Measurements from ENCODE around the gene ARSG.

The ARSG gene

DNA sequence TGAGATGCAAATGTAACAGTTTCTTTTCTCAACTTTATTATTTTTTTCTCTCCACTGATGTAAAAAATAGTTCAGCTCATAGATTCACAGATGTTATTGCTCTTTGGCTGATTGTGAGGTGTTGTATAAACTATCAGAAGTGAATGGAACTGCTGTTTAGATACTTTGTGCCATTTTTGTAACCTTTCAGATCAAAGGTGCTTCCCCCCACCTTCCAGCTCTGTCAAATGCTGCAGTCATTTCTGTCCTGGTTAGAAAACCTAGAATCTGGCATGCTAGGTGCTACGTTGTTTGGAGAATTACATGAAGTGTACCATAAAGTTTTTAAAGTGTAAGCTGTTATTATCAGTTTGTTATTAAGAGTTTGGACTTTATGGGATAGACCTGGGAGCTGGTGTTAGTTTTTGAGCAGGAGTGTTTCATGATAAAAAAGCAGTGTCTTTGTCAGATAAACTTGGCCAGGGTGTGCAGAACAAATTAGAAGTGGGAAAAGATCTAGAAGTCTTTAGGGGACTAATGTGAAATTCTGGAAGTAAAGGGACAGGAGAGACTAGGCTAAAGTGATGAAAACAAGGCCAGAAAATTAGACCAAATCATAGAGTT, 167.8 kb downstream of the ARSG start:
- TF ChIP-seq CEBPB (IDR thresholded peaks at IDR 0.05) (no peak), TAF1 (IDR thresholded peaks at IDR 0.05; ENCODE audit: low read depth) (no peak), TCF12 (IDR thresholded peaks at IDR 0.05; ENCODE audit: low read depth) (no peak), EP300 (IDR thresholded peaks at IDR 0.05; ENCODE audit: borderline replicate concordance) (no peak), TEAD4 (IDR thresholded peaks at IDR 0.05) (no peak)
- TF ChIP-seq, protein P1, sequence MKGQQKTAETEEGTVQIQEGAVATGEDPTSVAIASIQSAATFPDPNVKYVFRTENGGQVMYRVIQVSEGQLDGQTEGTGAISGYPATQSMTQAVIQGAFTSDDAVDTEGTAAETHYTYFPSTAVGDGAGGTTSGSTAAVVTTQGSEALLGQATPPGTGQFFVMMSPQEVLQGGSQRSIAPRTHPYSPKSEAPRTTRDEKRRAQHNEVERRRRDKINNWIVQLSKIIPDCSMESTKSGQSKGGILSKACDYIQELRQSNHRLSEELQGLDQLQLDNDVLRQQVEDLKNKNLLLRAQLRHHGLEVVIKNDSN (IDR thresholded peaks at IDR 0.05), result no peak

DNA sequence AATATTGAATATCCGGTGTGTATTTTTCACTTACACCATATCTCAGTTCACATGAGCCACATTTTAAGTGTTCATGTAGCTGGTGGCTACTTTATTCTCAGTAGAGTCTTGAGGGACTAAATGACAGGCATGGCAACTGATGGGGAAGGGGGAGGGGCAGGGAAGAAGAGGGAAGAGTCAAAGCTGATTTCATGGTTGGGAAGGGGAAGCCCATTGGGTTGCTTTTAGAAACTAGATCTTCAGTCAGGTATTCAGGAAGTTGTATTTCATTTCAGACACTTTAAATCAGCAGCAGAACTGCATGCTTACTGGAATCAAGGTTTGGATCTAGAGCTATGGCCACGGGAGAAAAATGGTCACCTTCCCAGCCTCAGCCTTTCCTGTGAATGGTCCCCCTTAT, 168.9 kb downstream of the ARSG start:
- TF ChIP-seq CEBPB (IDR thresholded peaks at IDR 0.05), result no peak
- TF ChIP-seq, protein P2, sequence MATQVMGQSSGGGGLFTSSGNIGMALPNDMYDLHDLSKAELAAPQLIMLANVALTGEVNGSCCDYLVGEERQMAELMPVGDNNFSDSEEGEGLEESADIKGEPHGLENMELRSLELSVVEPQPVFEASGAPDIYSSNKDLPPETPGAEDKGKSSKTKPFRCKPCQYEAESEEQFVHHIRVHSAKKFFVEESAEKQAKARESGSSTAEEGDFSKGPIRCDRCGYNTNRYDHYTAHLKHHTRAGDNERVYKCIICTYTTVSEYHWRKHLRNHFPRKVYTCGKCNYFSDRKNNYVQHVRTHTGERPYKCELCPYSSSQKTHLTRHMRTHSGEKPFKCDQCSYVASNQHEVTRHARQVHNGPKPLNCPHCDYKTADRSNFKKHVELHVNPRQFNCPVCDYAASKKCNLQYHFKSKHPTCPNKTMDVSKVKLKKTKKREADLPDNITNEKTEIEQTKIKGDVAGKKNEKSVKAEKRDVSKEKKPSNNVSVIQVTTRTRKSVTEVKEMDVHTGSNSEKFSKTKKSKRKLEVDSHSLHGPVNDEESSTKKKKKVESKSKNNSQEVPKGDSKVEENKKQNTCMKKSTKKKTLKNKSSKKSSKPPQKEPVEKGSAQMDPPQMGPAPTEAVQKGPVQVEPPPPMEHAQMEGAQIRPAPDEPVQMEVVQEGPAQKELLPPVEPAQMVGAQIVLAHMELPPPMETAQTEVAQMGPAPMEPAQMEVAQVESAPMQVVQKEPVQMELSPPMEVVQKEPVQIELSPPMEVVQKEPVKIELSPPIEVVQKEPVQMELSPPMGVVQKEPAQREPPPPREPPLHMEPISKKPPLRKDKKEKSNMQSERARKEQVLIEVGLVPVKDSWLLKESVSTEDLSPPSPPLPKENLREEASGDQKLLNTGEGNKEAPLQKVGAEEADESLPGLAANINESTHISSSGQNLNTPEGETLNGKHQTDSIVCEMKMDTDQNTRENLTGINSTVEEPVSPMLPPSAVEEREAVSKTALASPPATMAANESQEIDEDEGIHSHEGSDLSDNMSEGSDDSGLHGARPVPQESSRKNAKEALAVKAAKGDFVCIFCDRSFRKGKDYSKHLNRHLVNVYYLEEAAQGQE (IDR thresholded peaks at IDR 0.05; ENCODE audit: low read depth), result no peak
- no peak for TF ChIP-seq TEAD4 (IDR thresholded peaks at IDR 0.05)
- no peak for TF ChIP-seq CREB1 (IDR thresholded peaks at IDR 0.05; ENCODE audit: low read depth)
- TF ChIP-seq FOXM1 (IDR thresholded peaks at IDR 0.05; ENCODE audit: borderline replicate concordance, low read depth), result no peak
- no peak for TF ChIP-seq EP300 (IDR thresholded peaks at IDR 0.05; ENCODE audit: borderline replicate concordance)
- no peak for TF ChIP-seq TCF12 (IDR thresholded peaks at IDR 0.05; ENCODE audit: low read depth)
- TF ChIP-seq EGR1 (IDR thresholded peaks at IDR 0.05), result no peak
- no peak for TF ChIP-seq TAF1 (IDR thresholded peaks at IDR 0.05; ENCODE audit: low read depth)
- no peak for TF ChIP-seq ZBTB7A (IDR thresholded peaks at IDR 0.05; ENCODE audit: low read depth)
- no peak for TF ChIP-seq YY1 (IDR thresholded peaks at IDR 0.05; ENCODE audit: low read depth)
- no peak for TF ChIP-seq RAD21 (IDR thresholded peaks at IDR 0.05; ENCODE audit: low read depth)
- no peak for TF ChIP-seq NFIC (IDR thresholded peaks at IDR 0.05)
- TF ChIP-seq, protein P3, sequence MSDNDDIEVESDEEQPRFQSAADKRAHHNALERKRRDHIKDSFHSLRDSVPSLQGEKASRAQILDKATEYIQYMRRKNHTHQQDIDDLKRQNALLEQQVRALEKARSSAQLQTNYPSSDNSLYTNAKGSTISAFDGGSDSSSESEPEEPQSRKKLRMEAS (IDR thresholded peaks at IDR 0.05), result no peak
- TF ChIP-seq, protein P1 (IDR thresholded peaks at IDR 0.05), result no peak

DNA sequence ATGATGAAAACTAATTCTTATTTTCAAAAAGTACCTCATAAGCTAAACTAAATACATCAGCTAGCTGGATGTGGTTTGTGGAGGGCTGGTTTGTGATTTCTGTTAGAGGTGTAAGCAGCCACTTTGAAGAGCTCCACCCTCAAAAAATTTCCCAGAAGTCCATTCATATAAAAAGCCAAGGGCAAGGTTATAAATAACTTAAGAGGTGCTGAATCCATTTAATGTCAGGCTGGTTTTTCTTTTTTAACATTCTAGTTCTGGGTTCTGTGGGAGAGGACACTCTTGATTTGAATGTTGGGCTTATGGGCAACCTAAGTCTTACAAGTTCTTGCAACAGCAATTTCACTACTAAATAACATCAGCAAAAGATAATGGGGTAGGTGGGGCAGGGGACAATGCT, 169.4 kb downstream of the ARSG start:
- TF ChIP-seq, protein P1 (IDR thresholded peaks at IDR 0.05), result no peak
- TF ChIP-seq EGR1 (IDR thresholded peaks at IDR 0.05) (no peak), TEAD4 (IDR thresholded peaks at IDR 0.05) (no peak), CEBPB (IDR thresholded peaks at IDR 0.05) (no peak), ZBTB7A (IDR thresholded peaks at IDR 0.05; ENCODE audit: low read depth) (no peak), RAD21 (IDR thresholded peaks at IDR 0.05; ENCODE audit: low read depth) (no peak), TCF12 (IDR thresholded peaks at IDR 0.05; ENCODE audit: low read depth) (no peak), FOXM1 (IDR thresholded peaks at IDR 0.05; ENCODE audit: borderline replicate concordance, low read depth) (no peak)

DNA sequence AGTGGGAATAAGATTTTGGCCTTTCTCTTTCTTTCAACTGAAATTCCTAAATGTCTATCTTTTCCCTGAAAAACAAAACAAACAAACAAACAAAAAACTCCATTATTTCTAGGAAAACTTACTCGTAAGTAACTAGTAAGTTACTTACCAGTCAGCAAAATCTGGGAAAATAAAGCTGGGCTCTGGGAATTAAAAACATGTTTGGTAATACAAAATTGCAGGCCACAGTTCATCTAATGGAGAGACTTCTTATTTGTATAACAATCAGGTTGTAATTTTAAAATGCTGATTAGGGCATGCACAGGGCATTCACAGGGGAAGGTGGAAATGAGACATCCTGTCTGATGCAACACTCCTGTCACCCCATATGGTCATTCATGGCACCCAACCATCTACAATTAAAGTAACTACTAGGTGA, 169.8 kb downstream of the ARSG start:
- TF ChIP-seq EGR1 (IDR thresholded peaks at IDR 0.05), result no peak
- no peak for TF ChIP-seq YY1 (IDR thresholded peaks at IDR 0.05; ENCODE audit: low read depth)
- no peak for TF ChIP-seq CEBPB (IDR thresholded peaks at IDR 0.05)
- TF ChIP-seq RAD21 (IDR thresholded peaks at IDR 0.05; ENCODE audit: low read depth), result no peak
- TF ChIP-seq NFIC (IDR thresholded peaks at IDR 0.05), result no peak
- no peak for TF ChIP-seq TCF12 (IDR thresholded peaks at IDR 0.05; ENCODE audit: low read depth)
- TF ChIP-seq TAF1 (IDR thresholded peaks at IDR 0.05; ENCODE audit: low read depth), result no peak
- TF ChIP-seq, protein P3 (IDR thresholded peaks at IDR 0.05), result no peak
- TF ChIP-seq FOXM1 (IDR thresholded peaks at IDR 0.05; ENCODE audit: borderline replicate concordance, low read depth), result no peak
- TF ChIP-seq EP300 (IDR thresholded peaks at IDR 0.05; ENCODE audit: borderline replicate concordance), result no peak
- TF ChIP-seq ZBTB7A (IDR thresholded peaks at IDR 0.05; ENCODE audit: low read depth), result no peak

DNA sequence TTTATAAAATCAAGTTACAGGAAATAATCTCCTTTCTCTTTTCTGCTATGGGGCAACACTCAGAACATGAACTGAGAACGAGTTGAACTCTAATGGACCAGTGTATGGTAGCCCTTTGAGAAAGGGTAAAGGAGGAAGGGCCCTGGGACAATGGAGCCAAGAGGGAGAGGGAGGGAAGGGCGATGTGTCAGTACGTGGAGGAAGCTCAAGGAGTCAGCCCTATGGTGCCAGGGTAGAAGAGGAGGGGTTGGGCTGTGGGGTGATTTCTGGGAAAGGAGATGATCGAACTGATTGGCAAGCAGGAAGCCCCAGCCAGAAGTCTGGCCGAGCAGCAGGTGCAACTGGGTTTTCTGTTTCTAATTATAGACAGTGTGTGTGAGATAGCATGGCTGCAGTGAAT, 170.3 kb downstream of the ARSG start:
- TF ChIP-seq RAD21 (IDR thresholded peaks at IDR 0.05; ENCODE audit: low read depth) (no peak), CREB1 (IDR thresholded peaks at IDR 0.05; ENCODE audit: low read depth) (no peak), TCF12 (IDR thresholded peaks at IDR 0.05; ENCODE audit: low read depth) (no peak), EGR1 (IDR thresholded peaks at IDR 0.05) (no peak), TEAD4 (IDR thresholded peaks at IDR 0.05) (no peak), CEBPB (IDR thresholded peaks at IDR 0.05) (no peak)
- TF ChIP-seq, protein P2 (IDR thresholded peaks at IDR 0.05; ENCODE audit: low read depth), result no peak
- TF ChIP-seq, protein P3 (IDR thresholded peaks at IDR 0.05), result no peak
